K562 (cell line): ENCODE measurements around the gene ZNF296. TPM values are rescaled to one million over a fixed set of nuclear protein-coding genes. Genes with fewer than 3 reads are reported as not detected.

ENCODE experiments used
- BACH1 ChIP-seq: fragments of 200-800 bp; sonication (Bioruptor generic); IDR thresholded peaks from 2 replicates; pipeline ENCODE4 v1.6.1; 2016; ENCODE audit warnings: missing genetic modification characterization, missing compliant biosample characterization
- CBFB ChIP-seq: sonication (generic); formaldehyde crosslinking; IDR thresholded peaks from 2 replicates; pipeline ENCODE4 v1.4.0; 2020; ENCODE audit warnings: mild to moderate bottlenecking, missing genetic modification reagents
- EP300 ChIP-seq: IDR thresholded peaks from 2 replicates; pipeline ENCODE4 v1.6.1; 2012; ENCODE audit warnings: low read length, improper control_type of control experiment
- ERF ChIP-seq: fragments of 450-650 bp; formaldehyde crosslinking; IDR thresholded peaks from 2 replicates; pipeline ENCODE4 v1.4.0; 2020; ENCODE audit warnings: mild to moderate bottlenecking, mixed read lengths
- GATA2 ChIP-seq: sonication (generic); formaldehyde crosslinking; IDR thresholded peaks from 2 replicates; pipeline ENCODE4 v1.4.0; 2020; ENCODE audit warnings: mild to moderate bottlenecking, missing genetic modification reagents
- MAZ ChIP-seq, 2 experiments: fragments of 450-650 bp in 1 of 2; sonication (generic) in 1 of 2; formaldehyde crosslinking; IDR thresholded peaks in 1 of 2; conservative IDR thresholded peaks in 1 of 2; 2 replicates each; pipeline versions ENCODE4 v1.4.0 to v1.5.0; 2020; ENCODE audit warnings: mild to moderate bottlenecking in 1 of 2, missing genetic modification reagents in 1 of 2
- MXI1 ChIP-seq: IDR thresholded peaks from 2 replicates; pipeline ENCODE4 v1.6.1; 2011; ENCODE audit warnings: low read depth, mild to moderate bottlenecking, improper control_type of control experiment, low read length
- PATZ1 ChIP-seq: fragments of 250-450 bp; sonication (Bioruptor Pico); IDR thresholded peaks from 2 replicates; pipeline ENCODE4 v1.5.0; 2020; ENCODE audit warnings: mild to moderate bottlenecking, borderline replicate concordance
- PHF21A ChIP-seq: fragments of 450-650 bp; IDR thresholded peaks from 2 replicates; pipeline ENCODE4 v1.6.1; 2017; ENCODE audit warnings: low read depth, borderline replicate concordance
- PURB ChIP-seq: sonication (generic); formaldehyde crosslinking; IDR thresholded peaks from 2 replicates; pipeline ENCODE4 v1.9.0; 2021; ENCODE audit warnings: low read depth, mild to moderate bottlenecking, missing genetic modification reagents
- RCOR1 ChIP-seq, 2 experiments: IDR thresholded peaks; 2 replicates each; pipeline ENCODE4 v1.6.1; 2012; ENCODE audit warnings: low read depth in 2 of 2, low read length in 2 of 2, borderline replicate concordance in 1 of 2, improper control_type of control experiment in 1 of 2
- RFX5 ChIP-seq: IDR thresholded peaks from 2 replicates; pipeline ENCODE4 v1.6.1; 2011; ENCODE audit warnings: low read depth, mild to moderate bottlenecking, improper control_type of control experiment, low read length
- TAF1 ChIP-seq: IDR thresholded peaks from 2 replicates; pipeline ENCODE4 v1.6.1; 2011; ENCODE audit warnings: mild to moderate bottlenecking, low read length, moderate library complexity; ENCODE audit not compliant: insufficient read depth, control insufficient read depth, severe bottlenecking; ENCODE audit errors: extremely low read depth
- USF1 ChIP-seq: sonication (generic); formaldehyde crosslinking; IDR thresholded peaks from 2 replicates; pipeline ENCODE4 v1.9.0; 2022; ENCODE audit warnings: mild to moderate bottlenecking, missing genetic modification reagents
- ZBED1 ChIP-seq: IDR thresholded peaks from 2 replicates; pipeline ENCODE4 v1.6.1; 2014
- ZBTB12 ChIP-seq: fragments of 250-450 bp; sonication (Bioruptor Pico); IDR thresholded peaks from 2 replicates; pipeline ENCODE4 v1.4.0; 2020
- ZNF134 ChIP-seq: fragments of 250-450 bp; sonication (Bioruptor Pico); conservative IDR thresholded peaks from 2 replicates; pipeline ENCODE4 v1.4.0; 2020
- ZNF175 ChIP-seq: fragments of 200-800 bp; sonication (Bioruptor generic); IDR thresholded peaks from 2 replicates; pipeline ENCODE4 v1.6.1; 2016; ENCODE audit warnings: low read depth, mild to moderate bottlenecking, missing genetic modification characterization, missing compliant biosample characterization
- polyA plus RNA-seq, 8 experiments: library from polyadenylated mRNA; depleted of rRNA in 4 of 8; stranded (reverse) in 5 of 8; unstranded in 3 of 8; fragments of >200 nt; fragmentation: Nextera tagmentation in 2 of 8; fragmentation: Illumina TruSeq in 1 of 8; extraction: Ambion mirVana in 2 of 8; extraction: Trizol in 1 of 8; gene quantifications; 2 replicates each; pipeline versions ENCODE4 v1.2.1 to v1.2.3, GENCODE V29; 2011 to 2014; ENCODE audit warnings: inconsistent platforms in 1 of 8, missing spikeins in 1 of 8
- total RNA-seq, 7 experiments: library from RNA; depleted of rRNA in 6 of 7; stranded (reverse); fragments of >200 nt in 6 of 7; fragmentation: Illumina TruSeq in 2 of 7; extraction: Trizol in 2 of 7; gene quantifications; 2 replicates each; pipeline versions ENCODE4 v1.2.1 to v1.2.3, GENCODE V29; 2011 to 2021; ENCODE audit warnings: low replicate concordance in 1 of 7
- TF ChIP-seq, protein P1 (sequence below): fragments of 250-450 bp; sonication (Bioruptor Pico); IDR thresholded peaks from 2 replicates; pipeline ENCODE4 v1.9.0; 2021; ENCODE audit warnings: mild to moderate bottlenecking, inconsistent platforms

Gene ZNF296
- total and polyA plus RNA-seq, 9 of the 15 experiments (the other 6 are each of a cell fraction or from before 2014, with no cell fraction given) = 0.03 to 8.8 (median 0.47) TPM; not detected in 1

GRCh38 chr19:45079063-45079910, 3.0 kb upstream of the ZNF296 start, which contains the start of gene GEMIN7 (continued):
- 0 out of 2 replicates have a peak, but pooled peaks have one; percentile 39 for TF ChIP-seq ZBTB12 (CRISPR knock-in tag)
- TF ChIP-seq RFX5 = no peak
- TF ChIP-seq TAF1 = peak; percentile 99
- peak; percentile 74 for TF ChIP-seq ERF (CRISPR knock-in tag)
- TF ChIP-seq PHF21A = no peak
- no peak for TF ChIP-seq GATA2 (CRISPR knock-in tag)
- no peak for TF ChIP-seq ZNF134 (CRISPR knock-in tag)
- TF ChIP-seq MAZ (CRISPR knock-in tag; conservative IDR thresholded peaks at IDR 0.05 in 1 of 2, IDR thresholded peaks at IDR 0.05 in 1 of 2) = peak; percentile 83 to 92
- no peak for TF ChIP-seq ZBED1
- TF ChIP-seq BACH1 (tag) = no peak
- no peak for TF ChIP-seq PATZ1 (CRISPR knock-in tag)
- TF ChIP-seq PURB (CRISPR knock-in tag) = no peak
- peak; percentile 72; the same call in 1 of the 2 replicates for TF ChIP-seq MXI1
- TF ChIP-seq, protein P1, sequence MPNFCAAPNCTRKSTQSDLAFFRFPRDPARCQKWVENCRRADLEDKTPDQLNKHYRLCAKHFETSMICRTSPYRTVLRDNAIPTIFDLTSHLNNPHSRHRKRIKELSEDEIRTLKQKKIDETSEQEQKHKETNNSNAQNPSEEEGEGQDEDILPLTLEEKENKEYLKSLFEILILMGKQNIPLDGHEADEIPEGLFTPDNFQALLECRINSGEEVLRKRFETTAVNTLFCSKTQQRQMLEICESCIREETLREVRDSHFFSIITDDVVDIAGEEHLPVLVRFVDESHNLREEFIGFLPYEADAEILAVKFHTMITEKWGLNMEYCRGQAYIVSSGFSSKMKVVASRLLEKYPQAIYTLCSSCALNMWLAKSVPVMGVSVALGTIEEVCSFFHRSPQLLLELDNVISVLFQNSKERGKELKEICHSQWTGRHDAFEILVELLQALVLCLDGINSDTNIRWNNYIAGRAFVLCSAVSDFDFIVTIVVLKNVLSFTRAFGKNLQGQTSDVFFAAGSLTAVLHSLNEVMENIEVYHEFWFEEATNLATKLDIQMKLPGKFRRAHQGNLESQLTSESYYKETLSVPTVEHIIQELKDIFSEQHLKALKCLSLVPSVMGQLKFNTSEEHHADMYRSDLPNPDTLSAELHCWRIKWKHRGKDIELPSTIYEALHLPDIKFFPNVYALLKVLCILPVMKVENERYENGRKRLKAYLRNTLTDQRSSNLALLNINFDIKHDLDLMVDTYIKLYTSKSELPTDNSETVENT = peak; percentile 81; the same call in 1 of the 2 replicates
- no peak for TF ChIP-seq CBFB
- peak in 1 of 2 experiments; percentile 68; a peak in 2 of 4 replicates for TF ChIP-seq RCOR1 (IDR thresholded peaks at IDR 0.05; ENCODE audit: borderline replicate concordance in 1 of 2, low read depth in 2 of 2, low read length in 2 of 2)
- no peak for TF ChIP-seq EP300
- TF ChIP-seq USF1 (CRISPR knock-in tag) = peak; percentile 93
- peak; percentile 69; the same call in 1 of the 2 replicates for TF ChIP-seq ZNF175 (CRISPR knock-in tag)
